ENCODE data around the gene SLFN5. TPM values are rescaled to one million over a fixed set of nuclear protein-coding genes. Genes with fewer than 3 reads are reported as not detected.
A peak's percentile ranks its signal among the peaks of the same experiment; 100 is the strongest.
"Not testable (repeated sequence)": the region's sequence is repeated elsewhere in the genome, so short reads cannot be mapped to it uniquely, and the experiment has no call there.

The SLFN5 gene
- total and polyA plus RNA-seq, 2 of the 13 experiments (the other 11 are each of a cell fraction or from before 2014, with no cell fraction given), result 0.25 to 0.35 TPM

DNA sequence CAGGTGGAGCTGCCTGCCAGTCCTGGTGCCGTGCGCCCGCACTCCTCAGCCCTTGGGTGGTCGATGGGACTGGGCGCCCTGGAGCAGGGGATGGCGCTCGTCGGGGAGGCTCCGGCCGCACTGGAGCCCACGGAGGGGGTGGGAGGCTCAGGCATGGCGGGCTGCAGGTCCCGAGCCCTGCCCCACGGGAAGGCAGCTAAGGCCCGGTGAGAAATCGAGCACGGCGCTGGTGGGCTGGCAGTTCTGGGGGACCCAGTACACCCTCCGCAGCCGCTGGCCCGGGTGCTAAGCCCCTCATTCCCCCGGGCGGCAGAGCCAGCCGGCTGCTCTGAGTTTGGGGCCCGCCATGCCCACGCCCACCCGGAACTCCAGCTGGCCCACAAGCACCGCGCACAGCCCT is 36.0 kb downstream of the SLFN5 start:
- H2AFZ ChIP-seq (ENCODE audit: low read length); CTCF ChIA-PET (ENCODE audit: low intra/inter-chr PET ratio, low total read pairs); H3K4me3 ChIP-seq (replicated peaks in 1 of 3; ENCODE audit: insufficient read depth in 1 of 3, low read depth in 2 of 3, low read length in 3 of 3); DNase-seq (ENCODE audit: low spot score); intact Hi-C loops (cut with micrococcal nuclease; ENCODE audit: unreplicated experiment); H4K20me1 ChIP-seq (ENCODE audit: insufficient read depth, low read length); BruUV-seq (replicated peaks); POLR2A ChIA-PET; H3K27ac ChIP-seq (ENCODE audit: extremely low read length, insufficient read depth, low read length); H3K9me3 ChIP-seq (ENCODE audit: low read length); H3K4me2 ChIP-seq (ENCODE audit: low read depth, low read length); H3K36me3 ChIP-seq (replicated peaks in 1 of 2; ENCODE audit: control insufficient read depth in 1 of 2, insufficient read depth in 2 of 2, low read length in 2 of 2); ATAC-seq; H3K9ac ChIP-seq (ENCODE audit: insufficient read depth, low read depth, low read length); H3K79me2 ChIP-seq (ENCODE audit: insufficient read depth, low read length); in situ Hi-C loops (cut with HindIII; ENCODE audit: extremely low pct_ligation_motif_present, low pct_unique_long_range_greater_than_20kb); H3K27me3 ChIP-seq (ENCODE audit: control insufficient read depth in 1 of 2, insufficient read depth in 2 of 2, low read length in 2 of 2); FAIRE-seq; H3K4me1 ChIP-seq (ENCODE audit: insufficient read depth, low read length): not testable (repeated sequence)
- WGBS (ENCODE audit: low lambda C conversion rate), result no CpG with 5 or more reads among the region's 29 CpGs

DNA sequence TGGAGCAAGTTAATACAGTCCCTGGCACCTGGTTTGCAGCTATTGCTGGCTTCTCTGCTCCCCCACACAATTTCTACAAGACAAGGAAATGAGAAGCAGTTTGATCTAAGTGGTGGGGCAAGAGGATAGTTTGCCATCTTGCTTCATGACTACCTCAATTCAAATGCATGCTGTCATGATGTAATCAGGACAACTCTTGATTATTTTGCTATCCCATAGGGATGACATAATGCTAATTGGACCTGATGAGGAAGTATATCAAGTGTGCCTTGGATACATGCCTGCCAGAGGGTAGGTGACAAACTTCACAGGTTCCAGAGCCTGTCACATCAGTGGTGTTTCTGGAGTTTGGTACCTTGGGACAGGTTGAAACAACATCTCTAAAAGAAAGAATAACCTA is 40.9 kb downstream of the SLFN5 start:
- BruUV-seq (replicated peaks), result no TSS peak
- Histone ChIP-seq H3K79me2 (ENCODE audit: insufficient read depth, low read length) (no peaks in the 10 kb centered on the region), H3K9ac (ENCODE audit: insufficient read depth, low read depth, low read length) (no peak overlapping the region), H3K27me3 (ENCODE audit: control insufficient read depth in 1 of 2, insufficient read depth in 2 of 2, low read length in 2 of 2) (no peaks in the 10 kb centered on the region; a peak in 1 of 5 replicates), H4K20me1 (ENCODE audit: insufficient read depth, low read length) (no peaks in the 10 kb centered on the region), H3K36me3 (replicated peaks in 1 of 2; ENCODE audit: control insufficient read depth in 1 of 2, insufficient read depth in 2 of 2, low read length in 2 of 2) (no peaks in the 10 kb centered on the region), H2AFZ (ENCODE audit: low read length) (no peak overlapping the region), H3K9me3 (ENCODE audit: low read length) (no peaks in the 10 kb centered on the region), H3K4me3 (replicated peaks in 1 of 3; ENCODE audit: insufficient read depth in 1 of 3, low read depth in 2 of 3, low read length in 3 of 3) (no peak overlapping the region), H3K27ac (ENCODE audit: extremely low read length, insufficient read depth, low read length) (no peak overlapping the region), H3K4me1 (ENCODE audit: insufficient read depth, low read length) (no peaks in the 10 kb centered on the region), H3K4me2 (ENCODE audit: low read depth, low read length) (no peak overlapping the region)
- peak; percentile 60; the same call in 1 of the 2 replicates for TF ChIP-seq ATF7 (IDR thresholded peaks at IDR 0.05)
- no peak for TF ChIP-seq ATF7 (CRISPR knock-in tag; IDR thresholded peaks at IDR 0.05)
- TF ChIP-seq, protein P1, sequence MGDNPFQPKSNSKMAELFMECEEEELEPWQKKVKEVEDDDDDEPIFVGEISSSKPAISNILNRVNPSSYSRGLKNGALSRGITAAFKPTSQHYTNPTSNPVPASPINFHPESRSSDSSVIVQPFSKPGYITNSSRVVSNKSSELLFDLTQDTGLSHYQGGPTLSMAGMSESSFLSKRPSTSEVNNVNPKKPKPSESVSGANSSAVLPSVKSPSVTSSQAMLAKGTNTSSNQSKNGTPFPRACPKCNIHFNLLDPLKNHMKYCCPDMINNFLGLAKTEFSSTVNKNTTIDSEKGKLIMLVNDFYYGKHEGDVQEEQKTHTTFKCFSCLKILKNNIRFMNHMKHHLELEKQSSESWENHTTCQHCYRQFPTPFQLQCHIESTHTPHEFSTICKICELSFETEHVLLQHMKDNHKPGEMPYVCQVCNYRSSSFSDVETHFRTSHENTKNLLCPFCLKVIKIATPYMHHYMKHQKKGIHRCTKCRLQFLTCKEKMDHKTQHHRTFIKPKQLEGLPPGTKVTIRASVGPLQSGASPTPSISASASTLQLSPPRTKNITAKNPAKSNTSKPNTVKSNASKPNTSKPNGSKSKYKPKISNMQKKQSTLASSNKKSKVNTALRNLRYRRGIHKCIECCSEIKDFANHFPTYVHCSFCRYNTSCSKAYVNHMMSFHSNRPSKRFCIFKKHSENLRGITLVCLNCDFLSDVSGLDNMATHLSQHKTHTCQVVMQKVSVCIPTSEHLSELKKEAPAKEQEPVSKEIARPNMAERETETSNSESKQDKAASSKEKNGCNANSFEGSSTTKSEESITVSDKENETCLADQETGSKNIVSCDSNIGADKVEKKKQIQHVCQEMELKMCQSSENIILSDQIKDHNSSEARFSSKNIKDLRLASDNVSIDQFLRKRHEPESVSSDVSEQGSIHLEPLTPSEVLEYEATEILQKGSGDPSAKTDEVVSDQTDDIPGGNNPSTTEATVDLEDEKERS (CRISPR knock-in tag; IDR thresholded peaks at IDR 0.05), result no peak
- intact Hi-C loops (cut with micrococcal nuclease; ENCODE audit: unreplicated experiment) (no loop called here), in situ Hi-C loops (cut with HindIII; ENCODE audit: extremely low pct_ligation_motif_present, low pct_unique_long_range_greater_than_20kb) (no loop called here)
- ChIA-PET CTCF (ENCODE audit: low intra/inter-chr PET ratio, low total read pairs) (no interaction called here), POLR2A (no interaction called here)
- ATAC-seq (no peak), DNase-seq (ENCODE audit: low spot score) (no peak), FAIRE-seq (no peak)
